Hematopoietic multipotent progenitor cell treated with erythropoietin and hydrocortisone succinate and interleukin-3 and kit ligand, for 17 days (in vitro differentiated cells): ENCODE measurements around the gene PCNT.
"Not testable (repeated sequence)": the region's sequence is repeated elsewhere in the genome, so short reads cannot be mapped to it uniquely, and the experiment has no call there.

Experiments used
- DNase-seq: peaks from one replicate; pipeline ENCODE4 v3.0.0-alpha.2; 2015; ENCODE audit warnings: low spot score

PCNT gene

DNA sequence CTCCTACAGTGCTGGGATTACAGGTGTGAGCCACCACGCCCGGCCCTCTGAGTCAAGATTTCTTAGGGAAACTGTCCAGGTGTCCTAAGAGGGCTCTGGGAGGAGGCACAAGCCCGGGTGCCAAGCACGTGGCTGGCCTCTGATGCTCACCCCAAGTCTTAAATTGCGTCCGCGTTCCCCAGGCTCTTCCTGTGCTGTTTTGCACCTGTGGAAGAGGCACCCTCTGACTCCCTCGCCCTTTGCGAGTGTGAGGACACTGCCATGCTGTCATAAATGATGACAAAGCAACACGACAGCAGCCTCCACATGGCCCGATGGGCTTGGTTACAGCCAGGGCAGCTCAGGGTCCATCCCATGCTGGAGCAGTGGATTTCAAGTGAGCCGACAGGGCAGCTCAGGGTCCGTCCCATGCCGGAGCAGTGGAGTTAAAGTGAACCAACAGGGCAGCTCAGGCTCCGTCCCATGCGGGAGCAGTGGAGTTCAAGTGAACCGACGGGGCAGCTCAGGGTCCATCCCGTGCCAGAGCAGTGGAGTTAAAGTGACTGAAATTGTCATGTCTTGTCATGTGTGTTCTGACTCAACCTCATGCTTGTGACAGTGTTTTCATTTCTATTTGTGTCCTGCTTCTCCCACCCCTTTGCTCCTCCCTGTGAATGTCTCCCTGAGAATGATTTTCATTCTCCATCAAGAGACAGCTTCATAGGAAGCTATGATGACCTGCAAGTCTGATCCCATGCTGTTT lies 33.9 kb downstream of the PCNT start:
- DNase-seq: no peak

DNA sequence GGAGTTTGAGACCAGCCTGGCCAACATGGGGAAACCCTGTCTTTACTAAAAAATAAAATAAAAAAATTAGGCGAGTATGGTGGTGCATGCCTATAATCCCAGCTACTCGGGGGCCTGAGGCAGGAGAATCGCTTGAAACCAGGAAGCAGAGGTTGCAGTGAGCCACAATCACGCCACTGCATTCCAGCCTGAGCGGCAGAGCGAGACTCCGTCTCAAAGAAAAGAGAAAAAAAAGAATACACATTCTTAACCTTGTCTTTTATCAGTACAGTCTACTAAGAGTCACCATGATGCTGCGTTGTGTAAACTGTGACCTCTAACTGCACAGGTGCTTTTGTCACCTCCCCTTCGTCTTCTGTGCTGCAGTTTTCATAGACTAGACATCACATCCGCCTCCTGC lies 37.2 kb downstream of the PCNT start:
- no peak for DNase-seq

DNA sequence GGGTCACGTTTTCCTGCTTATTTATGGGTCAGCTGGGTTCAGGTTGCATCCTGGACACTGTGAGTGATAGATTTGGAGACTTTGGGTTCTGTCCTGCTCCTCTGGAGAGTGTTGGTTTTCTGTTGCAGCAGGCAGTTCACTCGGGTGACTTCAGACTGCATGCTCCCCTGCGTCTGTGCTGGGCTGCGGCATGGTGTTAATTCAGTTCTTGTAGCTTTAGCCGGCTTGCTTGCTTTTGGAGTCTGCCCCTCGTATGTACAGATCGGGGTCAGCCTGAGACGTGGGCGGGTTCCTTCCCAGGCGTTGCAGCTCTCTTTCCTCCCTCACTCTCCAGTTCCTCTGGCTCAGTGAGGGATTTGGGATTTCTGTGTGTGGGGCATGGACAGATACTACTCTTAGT lies 38.0 kb downstream of the PCNT start:
- no peak for DNase-seq

DNA sequence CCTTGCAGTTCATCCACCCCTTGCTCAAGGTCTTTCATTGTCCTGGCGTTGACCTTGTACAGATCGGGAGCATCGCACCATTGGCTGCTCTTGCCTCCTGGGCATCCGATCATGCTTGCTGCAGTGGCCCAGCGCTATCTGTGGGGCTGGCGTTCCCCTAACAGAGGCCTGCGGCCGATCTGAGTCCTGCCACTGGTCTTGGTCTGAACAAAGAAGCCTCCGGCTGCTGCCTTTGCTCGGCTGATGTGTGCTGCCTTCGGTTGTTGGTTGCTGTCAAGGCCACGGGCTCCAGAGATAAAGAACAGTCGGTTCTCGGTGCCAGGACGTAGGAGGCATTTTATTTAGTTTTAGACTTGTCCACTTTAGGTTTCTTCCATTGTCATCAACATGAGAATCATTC lies 39.0 kb downstream of the PCNT start:
- DNase-seq: no peak

DNA sequence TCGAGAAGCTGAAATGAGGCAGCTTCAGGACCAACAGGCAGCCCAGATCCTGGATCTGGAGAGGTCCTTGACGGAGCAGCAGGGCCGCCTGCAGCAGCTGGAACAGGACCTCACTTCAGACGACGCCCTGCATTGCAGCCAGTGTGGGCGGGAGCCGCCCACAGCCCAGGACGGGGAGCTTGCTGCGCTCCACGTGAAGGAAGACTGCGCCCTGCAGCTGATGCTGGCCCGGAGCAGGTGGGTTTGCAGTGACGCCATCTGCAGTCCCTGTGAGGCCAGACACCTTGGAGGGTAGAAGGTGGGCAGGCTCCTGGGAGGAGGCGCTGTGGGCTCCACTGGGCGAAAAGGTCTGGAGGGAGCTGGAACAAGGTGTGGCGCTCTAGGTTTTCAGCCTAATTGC lies 39.7 kb downstream of the PCNT start:
- no peak for DNase-seq

DNA sequence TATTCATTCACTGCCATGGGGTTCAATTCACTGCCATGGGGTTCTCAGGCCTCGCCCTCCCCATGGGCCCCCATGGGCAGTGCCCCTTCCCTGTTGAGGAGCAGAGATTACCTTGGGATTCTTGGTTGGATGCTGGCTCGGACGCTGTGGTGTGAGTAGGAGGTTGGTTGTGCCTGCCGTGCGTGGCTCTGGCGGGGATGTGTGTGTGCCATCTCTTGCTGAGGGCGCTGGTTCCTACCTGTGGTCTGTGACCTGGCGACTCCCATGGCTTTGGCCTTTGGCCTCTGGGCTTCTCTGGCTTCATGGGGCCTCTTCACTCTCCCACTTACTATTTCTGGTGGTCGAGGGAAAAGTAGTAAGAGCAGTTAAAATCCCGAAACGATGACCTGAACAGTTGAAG lies 42.1 kb downstream of the PCNT start:
- DNase-seq: no peak

DNA sequence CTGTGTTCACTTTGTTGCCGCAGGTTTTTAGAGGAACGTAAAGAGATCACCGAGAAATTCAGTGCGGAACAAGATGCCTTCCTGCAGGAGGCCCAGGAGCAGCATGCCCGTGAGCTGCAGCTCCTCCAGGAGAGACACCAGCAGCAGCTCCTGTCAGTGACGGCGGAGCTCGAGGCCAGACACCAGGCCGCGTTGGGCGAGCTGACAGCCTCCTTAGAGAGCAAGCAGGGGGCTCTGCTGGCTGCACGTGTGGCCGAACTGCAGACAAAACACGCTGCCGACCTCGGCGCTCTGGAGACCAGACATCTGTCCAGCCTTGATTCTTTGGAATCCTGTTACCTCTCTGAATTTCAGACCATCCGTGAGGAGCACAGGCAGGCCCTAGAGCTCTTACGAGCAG lies 42.6 kb downstream of the PCNT start:
- no peak for DNase-seq

DNA sequence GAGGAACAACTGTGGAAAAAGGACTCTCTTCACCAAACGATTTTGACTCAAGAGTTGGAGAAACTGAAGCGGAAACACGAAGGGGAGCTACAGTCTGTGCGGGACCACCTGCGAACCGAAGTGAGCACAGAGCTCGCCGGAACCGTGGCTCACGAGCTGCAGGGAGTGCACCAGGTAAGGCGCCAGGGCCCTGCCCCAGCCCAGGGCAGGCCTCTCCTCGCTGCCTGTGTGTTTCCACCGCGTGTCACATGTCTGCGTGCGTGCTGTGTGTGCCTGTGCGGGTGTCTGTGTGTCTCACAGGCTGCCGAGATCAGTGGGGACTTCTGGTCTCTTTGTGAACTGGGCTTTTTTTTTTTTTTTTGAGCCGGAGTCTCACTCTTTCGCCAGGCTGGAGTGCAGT lies 43.0 kb downstream of the PCNT start:
- no peak for DNase-seq

DNA sequence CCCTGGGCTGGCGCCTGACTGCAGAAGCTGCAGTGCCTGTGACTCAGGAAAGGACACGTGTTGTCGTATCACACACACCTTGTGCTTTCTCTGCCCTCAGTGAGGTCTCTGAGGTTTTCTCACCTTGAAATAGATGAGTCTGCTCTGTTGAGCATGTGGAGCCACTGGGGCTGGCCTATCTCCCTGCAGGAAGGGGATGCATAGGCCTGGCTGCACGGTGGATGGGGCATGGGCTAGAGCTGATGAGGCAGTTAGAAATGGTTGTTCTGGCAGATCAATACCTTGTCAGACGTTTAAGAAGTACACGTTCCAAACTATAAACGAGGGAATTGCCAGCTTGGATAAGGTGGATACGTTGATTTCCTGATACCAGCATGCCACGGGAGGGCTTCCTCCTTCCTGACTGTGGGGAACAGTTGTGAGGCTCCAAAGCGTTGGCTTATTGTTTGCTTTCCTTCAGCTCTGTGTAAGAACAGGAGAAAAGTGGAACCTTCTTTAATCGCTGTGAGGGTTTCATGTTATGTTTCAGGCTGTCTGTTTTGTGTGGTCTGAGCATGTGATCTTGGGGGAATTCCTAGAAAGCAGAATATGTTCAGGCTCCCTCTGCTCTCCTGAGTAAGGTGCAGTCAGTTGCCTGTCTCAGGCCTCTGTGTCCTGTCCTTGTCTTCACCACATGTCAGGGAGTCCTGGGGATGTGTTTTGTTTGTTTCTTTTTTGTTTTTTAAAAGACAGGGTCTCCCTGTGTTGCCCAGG lies 44.8 kb downstream of the PCNT start:
- DNase-seq: no peak

DNA sequence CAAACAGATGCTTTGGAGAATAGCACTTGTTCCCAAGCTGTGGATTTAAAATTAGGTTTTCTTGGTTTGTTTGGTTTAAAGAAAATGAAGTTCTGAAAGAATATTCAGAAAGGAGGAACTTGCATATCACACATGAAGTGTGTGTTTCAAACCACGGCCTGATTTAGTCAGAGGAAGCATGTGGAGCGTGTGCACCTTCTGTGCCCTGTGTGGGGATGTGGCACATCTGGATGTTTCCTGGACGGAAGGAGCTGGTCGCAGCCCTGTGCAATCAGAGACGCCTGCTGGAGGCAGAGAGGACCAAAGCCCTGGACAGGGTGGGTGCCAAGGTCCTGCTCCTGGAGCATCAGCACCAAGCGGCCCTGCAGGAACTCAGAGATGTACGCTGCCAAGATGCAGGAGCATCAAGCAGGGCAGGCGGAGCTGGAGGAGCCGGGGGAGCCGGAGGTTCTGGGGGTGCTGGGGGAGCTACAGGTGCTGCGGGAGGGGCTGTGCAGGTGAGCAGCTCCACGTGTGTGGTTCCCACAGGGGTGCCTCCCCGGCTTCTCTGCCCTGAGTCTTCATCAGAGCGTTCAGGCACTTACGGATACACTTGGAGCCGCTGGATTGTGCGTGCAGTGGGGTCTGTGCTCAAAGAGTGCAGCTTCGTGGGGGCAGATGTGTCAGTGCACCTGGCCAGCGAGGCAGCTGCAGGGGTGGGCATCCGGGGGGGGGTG lies 45.7 kb downstream of the PCNT start:
- DNase-seq: no peak

DNA sequence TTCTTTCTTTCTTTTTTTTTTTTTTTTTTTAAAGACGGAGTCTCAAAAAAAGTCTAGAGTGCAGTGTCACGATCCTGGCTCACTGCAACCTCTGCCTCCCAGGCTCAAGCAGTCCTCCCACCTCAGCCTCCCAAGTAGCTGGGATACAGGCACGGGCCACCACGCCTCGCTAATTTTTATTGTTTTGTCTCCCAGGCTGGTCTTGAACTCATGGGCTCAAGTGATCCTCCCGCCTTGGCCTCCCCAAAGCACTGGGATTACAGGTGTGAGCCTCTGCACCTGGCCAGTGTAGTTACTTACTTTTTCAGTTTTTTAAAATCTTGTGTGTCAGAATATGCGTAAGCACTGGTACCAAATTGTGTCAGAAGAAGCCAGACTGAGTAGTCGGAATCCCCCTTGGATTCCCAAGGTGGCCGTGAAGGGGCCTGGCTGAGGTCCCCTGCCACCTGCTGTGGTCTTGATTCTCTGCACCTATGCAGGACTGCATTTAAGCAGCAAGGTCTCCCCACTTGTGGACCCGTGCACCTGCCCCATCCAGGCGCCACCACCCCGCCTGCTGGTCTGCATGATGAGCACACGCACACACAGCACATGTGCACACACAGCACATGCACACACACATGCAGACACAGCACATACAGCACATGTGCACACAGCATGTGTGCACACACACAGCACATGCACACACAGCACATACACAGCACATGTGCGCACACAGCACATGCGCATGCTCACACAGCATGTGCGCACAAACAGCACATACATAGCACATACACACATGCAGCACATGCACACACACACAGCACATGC lies 47.5 kb downstream of the PCNT start:
- no peak for DNase-seq

DNA sequence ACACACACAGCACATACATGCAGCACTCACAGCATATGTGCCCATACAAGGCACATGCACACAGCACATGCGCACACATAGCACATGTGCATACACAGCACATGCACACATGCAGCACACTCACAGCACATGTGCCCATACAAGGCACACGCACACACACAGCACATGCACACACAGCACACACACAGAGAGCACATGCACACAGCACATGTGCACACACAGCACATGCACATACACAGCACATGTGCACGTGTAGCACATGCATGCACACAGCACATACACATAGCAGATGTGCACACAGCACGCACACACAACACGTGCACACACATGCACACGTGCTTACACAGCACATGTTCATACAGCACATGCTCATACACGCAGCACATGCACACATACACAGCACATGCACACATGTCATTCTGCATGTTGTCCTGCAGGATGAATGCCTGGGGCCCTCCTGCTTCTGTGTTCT lies 48.1 kb downstream of the PCNT start:
- no peak for DNase-seq

DNA sequence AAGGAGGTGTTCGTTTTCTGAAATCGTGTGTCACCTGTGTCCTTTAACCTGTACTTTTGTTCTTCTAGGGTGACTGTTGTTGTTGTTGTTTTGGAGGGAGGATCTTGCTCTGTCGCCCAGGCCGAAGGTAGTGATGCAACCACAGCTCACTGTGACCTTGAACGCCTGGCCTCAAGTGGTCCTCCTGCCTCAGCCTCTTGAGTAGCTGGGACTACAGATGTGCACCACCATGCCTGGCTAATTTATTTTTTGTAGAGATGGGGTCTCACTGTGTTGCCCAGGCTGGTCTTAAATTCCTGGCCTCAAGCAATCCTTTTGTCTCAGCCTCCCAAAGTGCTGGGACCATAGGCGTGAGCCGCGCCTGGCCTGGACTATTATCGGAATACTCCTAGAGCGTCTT lies 49.0 kb downstream of the PCNT start:
- not testable (repeated sequence) for DNase-seq

DNA sequence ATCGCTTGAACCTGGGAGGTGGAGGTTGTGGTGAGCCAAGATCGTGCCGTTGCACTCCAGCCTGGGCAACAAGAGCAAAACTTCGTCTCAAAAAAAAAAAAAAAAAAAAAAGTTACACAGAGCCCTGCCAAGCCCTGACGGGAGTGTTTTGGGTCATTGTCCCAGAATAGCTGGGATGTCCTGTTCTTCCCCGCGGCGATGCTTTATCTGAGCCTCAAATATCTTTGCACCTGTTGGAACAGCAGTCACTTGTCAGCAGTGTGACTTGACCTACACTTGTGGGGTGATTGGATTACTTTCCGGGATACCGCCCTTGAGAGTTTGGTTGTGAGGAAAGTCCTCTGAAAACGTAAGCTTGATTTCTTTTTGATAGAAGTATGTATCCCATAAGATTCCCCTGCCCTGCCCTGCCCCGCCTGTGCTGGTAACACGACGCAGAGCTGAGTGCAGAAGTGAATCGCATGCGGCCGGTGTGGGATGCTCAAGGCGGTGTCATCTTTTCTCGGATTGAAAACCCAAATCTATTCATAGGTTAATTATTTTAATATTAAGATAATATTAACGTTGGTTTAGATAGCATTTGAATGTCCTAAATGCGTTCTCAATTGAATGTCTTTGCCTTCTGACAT lies 50.9 kb downstream of the PCNT start:
- DNase-seq: no peak

DNA sequence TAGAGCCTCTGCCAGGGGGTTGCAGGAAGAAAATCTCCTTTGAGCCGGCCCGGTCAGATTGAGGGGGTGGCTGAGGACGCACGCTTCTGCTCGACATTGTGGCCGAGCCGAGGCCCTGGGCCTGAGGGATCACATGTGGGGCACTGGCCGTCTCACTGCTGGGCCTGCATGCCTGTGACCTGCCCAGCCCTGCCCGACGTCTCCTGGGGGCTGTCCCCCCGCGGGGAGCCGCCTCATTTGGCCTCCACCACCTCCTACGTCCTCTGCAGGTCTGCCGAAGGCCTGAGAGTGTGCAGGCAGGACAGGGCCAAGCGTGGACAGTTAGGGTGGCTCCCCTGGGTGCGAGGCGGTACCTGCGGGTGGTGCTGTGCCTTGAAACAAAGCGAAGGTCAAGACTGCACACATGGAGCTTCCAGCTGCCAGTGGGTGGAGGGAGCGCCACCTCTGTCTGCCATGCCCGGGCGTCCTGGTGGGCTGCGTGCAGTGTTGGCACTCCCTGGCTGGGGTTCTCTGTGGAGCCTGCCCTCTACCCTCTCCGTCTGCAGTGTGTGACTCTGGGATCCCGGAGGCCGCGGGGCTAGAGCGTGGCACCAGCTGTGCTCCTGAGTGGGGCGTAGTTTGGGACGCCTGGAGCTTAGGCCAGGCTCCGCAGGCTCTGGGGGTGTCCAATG lies 51.7 kb downstream of the PCNT start:
- no peak for DNase-seq

DNA sequence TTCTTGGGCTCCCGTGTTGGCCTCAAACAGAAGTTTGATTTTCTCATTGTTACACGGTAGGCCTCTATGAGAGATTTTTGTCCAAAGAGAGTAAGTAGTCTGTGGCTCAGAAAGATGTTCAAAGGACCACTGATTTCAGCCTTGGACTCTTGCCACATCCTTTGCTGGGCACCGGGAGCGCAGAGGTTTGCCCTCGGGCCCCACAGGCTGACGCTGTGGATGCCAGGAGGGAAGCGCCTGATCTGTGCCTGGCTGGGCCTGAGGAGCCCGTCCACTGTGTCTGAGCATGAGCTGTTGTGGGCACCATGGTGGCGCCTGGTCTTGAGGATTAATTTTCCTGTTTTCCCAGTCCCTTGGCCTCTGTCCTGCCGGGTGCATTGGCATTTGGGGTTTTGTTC lies 52.3 kb downstream of the PCNT start:
- no peak for DNase-seq

DNA sequence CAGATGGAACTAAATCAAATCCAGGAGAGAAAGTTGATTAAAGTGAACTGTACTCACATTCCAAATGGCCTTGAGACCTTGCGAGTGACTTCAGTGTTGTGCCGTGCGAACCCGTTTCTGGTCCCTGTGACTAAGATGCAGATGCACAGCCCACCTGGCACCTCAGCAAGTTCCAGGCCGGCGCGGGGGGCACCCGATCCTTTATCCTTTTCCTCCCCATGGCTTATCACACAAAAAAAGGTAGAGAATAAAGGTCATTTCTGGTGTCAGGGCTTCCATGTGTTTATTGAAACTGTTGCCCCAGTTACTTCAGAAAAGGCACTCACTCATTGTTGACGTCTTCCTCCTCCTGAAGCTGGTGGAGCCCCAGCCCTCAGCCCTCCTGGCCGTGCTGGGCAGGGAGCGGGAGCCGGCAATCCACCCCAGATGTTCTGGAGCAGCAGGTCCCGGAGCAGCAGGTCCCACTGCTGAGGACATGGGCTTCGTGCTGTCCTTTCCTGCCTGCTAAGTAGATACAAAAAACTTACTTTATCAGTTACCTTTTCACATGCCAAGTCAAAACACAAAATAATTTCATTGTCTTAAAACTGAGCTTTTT lies 53.0 kb downstream of the PCNT start:
- no peak for DNase-seq

DNA sequence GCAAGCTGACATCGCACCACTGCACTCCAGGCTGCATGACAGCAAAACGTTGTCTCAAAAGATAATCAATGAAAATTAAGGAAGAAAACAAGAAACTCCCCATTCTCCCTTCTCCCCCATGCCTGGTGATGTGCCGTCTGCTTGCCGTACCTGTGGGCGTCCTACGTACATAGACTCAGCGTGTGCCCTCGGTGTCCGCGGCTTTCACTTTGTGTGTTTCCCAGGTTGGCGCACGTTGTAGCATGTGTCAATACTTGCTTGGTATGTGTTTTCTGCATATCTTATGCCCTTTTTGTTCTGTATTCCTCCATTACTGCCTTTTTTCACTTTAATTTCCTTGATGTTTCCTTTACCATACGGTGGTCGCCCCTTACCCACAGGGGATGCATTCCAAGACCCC lies 53.8 kb downstream of the PCNT start:
- DNase-seq: no peak

DNA sequence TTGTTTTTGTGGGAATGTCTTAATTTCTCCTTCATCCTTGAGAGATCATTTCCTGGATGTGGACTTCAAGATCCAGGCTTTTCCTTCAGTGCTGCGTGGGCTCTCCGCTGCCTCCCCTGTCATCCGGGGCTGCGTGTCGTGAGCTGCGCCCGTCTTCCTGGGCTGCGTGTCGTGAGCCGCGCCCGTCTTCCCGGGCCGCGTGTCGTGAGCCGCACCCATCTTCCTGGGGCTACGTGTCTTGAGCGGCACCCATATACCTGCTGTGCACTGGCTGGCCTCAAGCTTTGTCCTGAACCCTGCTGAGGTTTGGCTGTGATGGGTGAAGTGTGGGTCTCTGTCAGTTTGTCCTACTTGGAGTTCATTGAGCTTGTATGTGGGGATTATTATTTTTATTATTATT lies 55.1 kb downstream of the PCNT start:
- no peak for DNase-seq

DNA sequence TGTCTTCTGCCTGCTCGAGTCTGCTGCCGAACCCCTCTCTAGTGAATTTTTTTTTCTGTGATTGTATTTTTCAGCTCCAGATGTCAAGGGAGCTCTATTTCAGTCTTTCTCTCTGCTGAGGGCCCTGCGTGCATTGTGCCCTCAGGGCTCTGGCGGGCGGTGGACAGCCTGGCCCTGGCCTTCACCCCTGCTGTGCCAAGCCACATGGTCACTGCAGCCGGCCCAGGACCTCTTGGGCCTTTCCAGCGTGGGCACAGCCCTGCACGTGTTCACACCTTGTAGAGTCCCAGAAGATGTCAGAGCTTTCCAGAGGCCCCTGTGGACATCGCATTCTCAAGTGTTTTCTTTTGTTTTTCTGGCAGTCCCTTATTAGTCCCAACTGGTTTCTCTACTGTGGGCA lies 55.7 kb downstream of the PCNT start:
- DNase-seq: no peak

DNA sequence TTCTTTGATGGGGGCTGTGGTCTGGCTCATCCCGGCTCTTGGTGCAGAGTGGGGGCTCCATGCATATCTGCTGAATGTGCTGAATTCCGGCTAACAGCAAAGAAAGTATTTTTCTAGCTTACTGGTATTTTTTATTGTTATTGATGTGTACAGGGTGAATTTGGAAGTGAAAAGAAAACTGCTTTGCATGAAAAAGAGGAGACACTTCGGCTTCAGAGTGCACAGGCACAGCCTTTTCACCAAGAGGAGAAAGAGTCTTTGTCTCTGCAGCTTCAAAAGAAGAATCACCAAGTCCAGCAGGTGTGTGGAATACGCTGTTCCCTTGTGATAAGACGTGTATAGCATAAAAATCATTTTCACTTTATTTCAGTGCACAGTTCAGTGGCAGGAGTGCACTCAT lies 57.6 kb downstream of the PCNT start:
- no peak for DNase-seq
